Suprapubic skin (tissue), 4 donors: Measurements from ENCODE around the gene BICD1. TPM values are rescaled to one million over a fixed set of nuclear protein-coding genes. Genes with fewer than 3 reads are reported as not detected.

Experiments used
- DNase-seq, 2 donors: peaks; one replicate each; pipeline ENCODE4 v3.0.0-alpha.2; 2019; ENCODE audit warnings: low spot score in 2 of 2
- H3K27ac ChIP-seq: fragments of 200-600 bp; sonication (generic); one replicate; pipeline ENCODE4 v1.5.1; 2019
- H3K27me3 ChIP-seq: fragments of 200-600 bp; sonication (generic); one replicate; pipeline ENCODE4 v1.5.1; 2019
- H3K36me3 ChIP-seq: fragments of 200-600 bp; sonication (generic); one replicate; pipeline ENCODE4 v1.5.1; 2019
- H3K4me1 ChIP-seq: fragments of 200-600 bp; sonication (generic); one replicate; pipeline ENCODE4 v1.5.1; 2019
- H3K4me3 ChIP-seq: fragments of 200-600 bp; sonication (generic); one replicate; pipeline ENCODE4 v1.5.1; 2019; ENCODE audit warnings: mild to moderate bottlenecking
- H3K9me3 ChIP-seq: fragments of 200-600 bp; sonication (generic); one replicate; pipeline ENCODE4 v1.5.1; 2019
- CTCF ChIP-seq, 2 donors: fragments of 200-600 bp in 1 of 2; fragments of 450-650 bp in 1 of 2; sonication (generic) in 1 of 2; IDR thresholded peaks; one replicate each; pipeline ENCODE4 v1.5.1; 2016 to 2019; ENCODE audit warnings: antibody characterized with exemption in 2 of 2, mild to moderate bottlenecking in 1 of 2, moderate library complexity in 1 of 2
- EP300 ChIP-seq: sonication (generic); formaldehyde crosslinking; IDR thresholded peaks from one replicate; pipeline ENCODE4 v1.6.1; 2017; ENCODE audit warnings: antibody characterized with exemption
- POLR2A ChIP-seq, 2 donors: fragments of 450-650 bp; IDR thresholded peaks; one replicate each; pipeline ENCODE4 v1.6.1; 2017; ENCODE audit warnings: antibody characterized with exemption in 2 of 2, mild to moderate bottlenecking in 2 of 2, moderate library complexity in 2 of 2
- POLR2AphosphoS5 ChIP-seq, 3 donors: sonication (generic); formaldehyde crosslinking; IDR thresholded peaks; one replicate each; pipeline ENCODE4 v1.6.1; 2017; ENCODE audit warnings: antibody characterized with exemption in 3 of 3
- WGBS: methylation state at CpG from one replicate; pipeline ENCODE4 v1.1.5; 2018; 5-methylcytosine and 5-hydroxymethylcytosine counted together
- total RNA-seq, 4 donors: library from RNA; depleted of rRNA; stranded (reverse); fragments of >200 nt; gene quantifications; one replicate each; pipeline ENCODE4 v1.1.0, GENCODE V29; 2016

BICD1 gene
- total RNA-seq, 4 donors from 2014 or later = 1.5 to 5.4 (median 2.5) TPM

- H3K4me3 ChIP-seq = no peak overlapping the region
- DNase-seq = no peak
- 64% methylated on average over 3 of the region's 3 CpGs for WGBS
- no peaks in the 10 kb centered on the region for H3K27me3 ChIP-seq
- H3K27ac ChIP-seq = no peak overlapping the region
- peaks cover 10% of the 10 kb centered on the region for H3K4me1 ChIP-seq
- H3K9me3 ChIP-seq = no peaks in the 10 kb centered on the region
- H3K36me3 ChIP-seq = no peaks in the 10 kb centered on the region
- no peak for TF ChIP-seq CTCF (IDR thresholded peaks at IDR 0.05)
- no peak for TF ChIP-seq POLR2A (IDR thresholded peaks at IDR 0.05)
- TF ChIP-seq EP300 = no peak
- TF ChIP-seq POLR2AphosphoS5 (IDR thresholded peaks at IDR 0.05) = no peak
Observed at GRCh38 chr12:32116897-32117296, 10.2 kb downstream of the BICD1 start.

GRCh38 chr12:32117316-32117715, 10.7 kb downstream of the BICD1 start:
- TF ChIP-seq POLR2AphosphoS5 (IDR thresholded peaks at IDR 0.05) (no peak), CTCF (IDR thresholded peaks at IDR 0.05) (no peak), POLR2A (IDR thresholded peaks at IDR 0.05) (no peak), EP300 (no peak)
- Histone ChIP-seq H3K36me3 (no peaks in the 10 kb centered on the region), H3K27me3 (no peaks in the 10 kb centered on the region), H3K9me3 (no peaks in the 10 kb centered on the region), H3K4me3 (no peak overlapping the region), H3K27ac (no peak overlapping the region), H3K4me1 (peaks cover 10% of the 10 kb centered on the region)
- no peak for DNase-seq
- WGBS = 86% methylated on average over 3 of the region's 3 CpGs

- no peak for DNase-seq
- TF ChIP-seq POLR2A (IDR thresholded peaks at IDR 0.05) (no peak), POLR2AphosphoS5 (IDR thresholded peaks at IDR 0.05) (no peak), CTCF (IDR thresholded peaks at IDR 0.05) (no peak), EP300 (no peak)
- Histone ChIP-seq H3K27me3 (no peaks in the 10 kb centered on the region), H3K27ac (no peak overlapping the region), H3K36me3 (no peaks in the 10 kb centered on the region), H3K4me1 (peaks cover 10% of the 10 kb centered on the region), H3K9me3 (no peaks in the 10 kb centered on the region), H3K4me3 (no peak overlapping the region)
- WGBS = 91% methylated on average over 5 of the region's 5 CpGs
Observed at GRCh38 chr12:32118806-32119205, 12.2 kb downstream of the BICD1 start.

- H3K27me3 ChIP-seq = no peaks in the 10 kb centered on the region
- DNase-seq = no peak
- no peaks in the 10 kb centered on the region for H3K36me3 ChIP-seq
- H3K4me1 ChIP-seq = peaks cover 10% of the 10 kb centered on the region
- H3K4me3 ChIP-seq = no peak overlapping the region
- no peak overlapping the region for H3K27ac ChIP-seq
- no peaks in the 10 kb centered on the region for H3K9me3 ChIP-seq
- TF ChIP-seq EP300 (no peak), CTCF (IDR thresholded peaks at IDR 0.05) (no peak), POLR2A (IDR thresholded peaks at IDR 0.05) (no peak), POLR2AphosphoS5 (IDR thresholded peaks at IDR 0.05) (no peak)
- 89% methylated on average over 2 of the region's 2 CpGs for WGBS
Observed at GRCh38 chr12:32120419-32120818, 13.8 kb downstream of the BICD1 start.

- H3K27ac ChIP-seq = no peak overlapping the region
- TF ChIP-seq CTCF (IDR thresholded peaks at IDR 0.05) (no peak), EP300 (no peak), POLR2A (IDR thresholded peaks at IDR 0.05) (no peak), POLR2AphosphoS5 (IDR thresholded peaks at IDR 0.05) (no peak)
- H3K9me3 ChIP-seq = no peaks in the 10 kb centered on the region
- 62% methylated on average over 1 of the region's 1 CpG for WGBS
- no peak for DNase-seq
- H3K4me3 ChIP-seq = no peak overlapping the region
- no peaks in the 10 kb centered on the region for H3K4me1 ChIP-seq
- no peaks in the 10 kb centered on the region for H3K27me3 ChIP-seq
- no peaks in the 10 kb centered on the region for H3K36me3 ChIP-seq
Observed at GRCh38 chr12:32124637-32125036, 18.0 kb downstream of the BICD1 start.
